Measurements from ENCODE around the gene RBM39. TPM values are rescaled to one million over a fixed set of nuclear protein-coding genes. Genes with fewer than 3 reads are reported as not detected.

Gene RBM39
- total RNA-seq, 1 donor from 2014 or later: 208 TPM

GRCh38 chr20:35669221-35669620, 72.8 kb downstream of the RBM39 start:
- Histone ChIP-seq H3K79me2 (ENCODE audit: insufficient read depth, low read length) (peaks cover 8% of the 10 kb centered on the region), H3K9ac (ENCODE audit: low read length) (no peak overlapping the region), H3K9me3 (ENCODE audit: insufficient read depth, low read depth, low read length) (no peaks in the 10 kb centered on the region), H2AFZ (ENCODE audit: low read depth, low read length) (no peak overlapping the region), H4K20me1 (ENCODE audit: insufficient read depth, low read length) (peaks cover 2% of the 10 kb centered on the region), H3K27me3 (ENCODE audit: insufficient read depth, low read length) (no peaks in the 10 kb centered on the region), H3K27ac (ENCODE audit: low read depth, low read length) (no peak overlapping the region), H3K4me3 (ENCODE audit: insufficient read depth, low read depth, low read length) (no peak overlapping the region), H3K4me1 (ENCODE audit: insufficient read depth, low read length) (no peaks in the 10 kb centered on the region), H3K4me2 (ENCODE audit: low read length) (no peak overlapping the region), H3K36me3 (ENCODE audit: insufficient read depth, low read length) (peaks cover 13% of the 10 kb centered on the region)
- FAIRE-seq: no peak
- Mint-ChIP-seq H3K4me3 (ENCODE audit: unreplicated experiment) (no peak overlapping the region), H3K36me3 (ENCODE audit: low read depth, unreplicated experiment) (peaks cover 40% of the 10 kb centered on the region), H3K4me1 (ENCODE audit: low read depth, unreplicated experiment) (no peaks in the 10 kb centered on the region), H3K9me3 (ENCODE audit: unreplicated experiment) (no peaks in the 10 kb centered on the region), H3K27ac (ENCODE audit: unreplicated experiment) (no peak overlapping the region), H3K27me3 (ENCODE audit: low read depth, unreplicated experiment) (no peaks in the 10 kb centered on the region)
- DNase-seq (ENCODE audit: low read depth): no peak
- TF ChIP-seq EZH2 (IDR thresholded peaks at IDR 0.05; ENCODE audit: insufficient read depth, low read length): no peak

DNA sequence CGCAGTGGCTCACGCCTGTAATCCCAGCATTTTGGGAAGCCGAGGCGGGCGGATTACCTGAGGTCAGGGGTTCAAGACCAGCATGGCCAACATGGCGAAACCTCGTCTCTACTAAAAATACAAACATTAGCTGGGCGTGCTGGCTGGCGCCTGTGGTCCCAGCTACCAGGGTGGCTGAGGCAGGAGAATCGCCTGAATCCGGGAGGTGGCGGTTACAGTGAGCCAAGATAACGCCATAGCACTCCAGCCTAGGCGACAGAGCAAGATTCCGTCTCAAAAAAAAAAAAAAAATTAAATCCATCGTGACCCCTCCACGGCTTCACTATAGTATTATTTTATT, 76.1 kb downstream of the RBM39 start:
- H3K27ac ChIP-seq (ENCODE audit: low read depth, low read length): no peak overlapping the region
- no peak overlapping the region for H3K4me2 ChIP-seq (ENCODE audit: low read length)
- H3K4me3 Mint-ChIP-seq (ENCODE audit: unreplicated experiment): no peak overlapping the region
- no peaks in the 10 kb centered on the region for H3K27me3 Mint-ChIP-seq (ENCODE audit: low read depth, unreplicated experiment)
- no peaks in the 10 kb centered on the region for H3K9me3 ChIP-seq (ENCODE audit: insufficient read depth, low read depth, low read length)
- TF ChIP-seq, protein P1, sequence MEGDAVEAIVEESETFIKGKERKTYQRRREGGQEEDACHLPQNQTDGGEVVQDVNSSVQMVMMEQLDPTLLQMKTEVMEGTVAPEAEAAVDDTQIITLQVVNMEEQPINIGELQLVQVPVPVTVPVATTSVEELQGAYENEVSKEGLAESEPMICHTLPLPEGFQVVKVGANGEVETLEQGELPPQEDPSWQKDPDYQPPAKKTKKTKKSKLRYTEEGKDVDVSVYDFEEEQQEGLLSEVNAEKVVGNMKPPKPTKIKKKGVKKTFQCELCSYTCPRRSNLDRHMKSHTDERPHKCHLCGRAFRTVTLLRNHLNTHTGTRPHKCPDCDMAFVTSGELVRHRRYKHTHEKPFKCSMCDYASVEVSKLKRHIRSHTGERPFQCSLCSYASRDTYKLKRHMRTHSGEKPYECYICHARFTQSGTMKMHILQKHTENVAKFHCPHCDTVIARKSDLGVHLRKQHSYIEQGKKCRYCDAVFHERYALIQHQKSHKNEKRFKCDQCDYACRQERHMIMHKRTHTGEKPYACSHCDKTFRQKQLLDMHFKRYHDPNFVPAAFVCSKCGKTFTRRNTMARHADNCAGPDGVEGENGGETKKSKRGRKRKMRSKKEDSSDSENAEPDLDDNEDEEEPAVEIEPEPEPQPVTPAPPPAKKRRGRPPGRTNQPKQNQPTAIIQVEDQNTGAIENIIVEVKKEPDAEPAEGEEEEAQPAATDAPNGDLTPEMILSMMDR (IDR thresholded peaks at IDR 0.05; ENCODE audit: insufficient read depth, low read depth, low read length): no peak
- no peak for TF ChIP-seq EZH2 (IDR thresholded peaks at IDR 0.05; ENCODE audit: insufficient read depth, low read length)
- H3K4me1 Mint-ChIP-seq (ENCODE audit: low read depth, unreplicated experiment): peaks cover 17% of the 10 kb centered on the region
- H3K9ac ChIP-seq (ENCODE audit: low read length): no peak overlapping the region
- peaks cover 16% of the 10 kb centered on the region for H3K4me1 ChIP-seq (ENCODE audit: insufficient read depth, low read length)
- peaks cover 22% of the 10 kb centered on the region for H3K36me3 Mint-ChIP-seq (ENCODE audit: low read depth, unreplicated experiment)
- no peak overlapping the region for H3K27ac Mint-ChIP-seq (ENCODE audit: unreplicated experiment)
- H3K4me3 ChIP-seq (ENCODE audit: insufficient read depth, low read depth, low read length): no peak overlapping the region
- peaks cover 41% of the 10 kb centered on the region for H3K79me2 ChIP-seq (ENCODE audit: insufficient read depth, low read length)
- H3K27me3 ChIP-seq (ENCODE audit: insufficient read depth, low read length): no peaks in the 10 kb centered on the region
- peaks cover 13% of the 10 kb centered on the region for H3K36me3 ChIP-seq (ENCODE audit: insufficient read depth, low read length)
- H2AFZ ChIP-seq (ENCODE audit: low read depth, low read length): no peak overlapping the region
- no peaks in the 10 kb centered on the region for H3K9me3 Mint-ChIP-seq (ENCODE audit: unreplicated experiment)
- FAIRE-seq (no peak), DNase-seq (ENCODE audit: low read depth) (no peak)
- peaks cover 35% of the 10 kb centered on the region for H4K20me1 ChIP-seq (ENCODE audit: insufficient read depth, low read length)

DNA sequence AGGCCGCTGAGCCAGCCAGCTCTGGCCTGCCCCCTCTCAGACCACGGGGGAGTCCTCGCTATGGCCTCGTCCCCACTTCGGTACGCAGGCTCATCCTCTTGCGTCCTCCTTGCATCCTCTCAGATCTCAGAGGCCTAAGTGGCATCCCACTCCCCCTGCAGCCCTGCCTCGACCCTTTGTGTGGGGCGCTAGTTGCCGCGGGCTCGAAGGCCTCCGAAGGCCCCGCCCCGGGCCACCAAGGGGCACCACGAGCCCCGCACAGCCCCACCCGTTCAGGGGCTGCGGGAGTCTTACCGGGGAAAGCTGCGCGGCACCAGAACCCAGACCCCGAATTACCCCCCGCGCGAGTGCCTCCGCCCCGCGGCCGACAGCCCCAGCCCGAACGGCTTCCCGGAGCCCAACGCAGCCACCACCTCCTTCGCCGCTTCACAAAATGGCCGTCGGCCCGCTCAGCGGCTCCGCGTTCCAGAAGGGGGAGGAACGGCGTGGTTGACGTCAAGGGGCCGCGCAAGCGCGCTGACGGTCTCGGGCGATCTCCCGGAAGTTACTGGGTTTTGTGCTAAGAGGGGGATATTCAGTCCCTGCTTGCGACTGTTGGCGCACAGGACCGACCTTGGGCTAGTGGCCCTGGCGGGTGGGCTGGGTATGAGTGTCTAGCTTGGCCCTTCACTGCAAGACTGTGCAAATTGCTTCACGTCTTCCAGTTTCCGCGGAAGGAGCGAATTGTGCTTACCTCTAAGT, 77.4 kb downstream of the RBM39 start, which contains the start of the genes CPNE1 and RBM12:
Gene CPNE1, minus strand, starts transcription at position 435 of the 741 bp plus-strand sequence. CDS start 31,977 bp downstream, outside the sequence.
Gene RBM12, minus strand, starts transcription at position 435 of the 741 bp plus-strand sequence. CDS start 9,578 bp downstream, outside the sequence.
- TF ChIP-seq EZH2 (IDR thresholded peaks at IDR 0.05; ENCODE audit: insufficient read depth, low read length): no peak
- TF ChIP-seq, protein P1 (IDR thresholded peaks at IDR 0.05; ENCODE audit: insufficient read depth, low read depth, low read length): no peak
- peak within 1 kb of the TSS; percentile 83 for H2AFZ ChIP-seq (ENCODE audit: low read depth, low read length)
- FAIRE-seq: no peak

More for the DNA sequence above, 77.4 kb downstream of the RBM39 start, which contains the start of the genes CPNE1 and RBM12:
- peak within 1 kb of the TSS; percentile 94 for H3K4me3 Mint-ChIP-seq (ENCODE audit: unreplicated experiment)
- peak within 1 kb of the TSS; percentile 97 for H3K9ac ChIP-seq (ENCODE audit: low read length)
- DNase-seq (ENCODE audit: low read depth): peak; percentile 81
- peaks cover 29% of the 10 kb centered on the region for H3K4me1 Mint-ChIP-seq (ENCODE audit: low read depth, unreplicated experiment)
- no peaks in the 10 kb centered on the region for H3K27me3 Mint-ChIP-seq (ENCODE audit: low read depth, unreplicated experiment)
- H3K36me3 ChIP-seq (ENCODE audit: insufficient read depth, low read length): peaks cover 6% of the 10 kb centered on the region
- H3K9me3 Mint-ChIP-seq (ENCODE audit: unreplicated experiment): no peaks in the 10 kb centered on the region
- peaks cover 10% of the 10 kb centered on the region for H3K36me3 Mint-ChIP-seq (ENCODE audit: low read depth, unreplicated experiment)
- peak within 1 kb of the TSS; percentile 97 for H3K4me2 ChIP-seq (ENCODE audit: low read length)
- H3K27me3 ChIP-seq (ENCODE audit: insufficient read depth, low read length): no peaks in the 10 kb centered on the region
- H3K9me3 ChIP-seq (ENCODE audit: insufficient read depth, low read depth, low read length): no peaks in the 10 kb centered on the region
- H3K27ac Mint-ChIP-seq (ENCODE audit: unreplicated experiment): peak within 1 kb of the TSS; percentile 95
- peaks cover 22% of the 10 kb centered on the region for H3K4me1 ChIP-seq (ENCODE audit: insufficient read depth, low read length)
- H3K79me2 ChIP-seq (ENCODE audit: insufficient read depth, low read length): peaks cover 54% of the 10 kb centered on the region
- peak within 1 kb of the TSS; percentile 92 for H3K27ac ChIP-seq (ENCODE audit: low read depth, low read length)
- H4K20me1 ChIP-seq (ENCODE audit: insufficient read depth, low read length): peaks cover 48% of the 10 kb centered on the region
- peak within 1 kb of the TSS; percentile 89 for H3K4me3 ChIP-seq (ENCODE audit: insufficient read depth, low read depth, low read length)
